Breast epithelium (tissue), 4 donors: ENCODE measurements around the gene SEC11A. TPM values are rescaled to one million over a fixed set of nuclear protein-coding genes. Genes with fewer than 3 reads are reported as not detected.

Experiments used
- DNase-seq, 2 donors: peaks; one replicate each; pipeline ENCODE4 v3.0.0-alpha.2; 2019; ENCODE audit warnings: low spot score in 2 of 2
- H3K27ac ChIP-seq, 2 donors: fragments of 200-600 bp; sonication (generic) in 1 of 2; one replicate each; pipeline ENCODE4 v1.5.1; 2016 to 2019; ENCODE audit warnings: mild to moderate bottlenecking in 1 of 2
- H3K27me3 ChIP-seq, 2 donors: fragments of 200-600 bp; sonication (generic) in 1 of 2; one replicate each; pipeline versions ENCODE4 v1.5.1 to v1.6.0; 2017 to 2019; ENCODE audit warnings: control low read depth in 1 of 2, mild to moderate bottlenecking in 1 of 2
- H3K36me3 ChIP-seq: fragments of 200-600 bp; one replicate; pipeline ENCODE4 v1.5.1; 2019
- H3K4me1 ChIP-seq, 2 donors: fragments of 200-600 bp; sonication (generic); one replicate each; pipeline ENCODE4 v1.5.1; 2016 to 2019; ENCODE audit warnings: control low read depth in 1 of 2
- H3K4me3 ChIP-seq, 3 donors: fragments of 200-600 bp; sonication (generic); 1 replicate in 2 of 3; 2 replicates in 1 of 3; pipeline ENCODE4 v1.5.1; 2016 to 2019; ENCODE audit warnings: mild to moderate bottlenecking in 3 of 3, moderate library complexity in 2 of 3
- H3K9me3 ChIP-seq, 2 donors: fragments of 200-600 bp; sonication (generic) in 1 of 2; one replicate each; pipeline ENCODE4 v1.5.1; 2016 to 2019; ENCODE audit warnings: control low read depth in 1 of 2
- POLR2A ChIP-seq: fragments of 450-650 bp; IDR thresholded peaks from one replicate; pipeline ENCODE4 v1.6.1; 2016; ENCODE audit warnings: antibody characterized with exemption, mild to moderate bottlenecking, moderate library complexity
- POLR2AphosphoS5 ChIP-seq, 3 donors: sonication (generic); formaldehyde crosslinking; IDR thresholded peaks; one replicate each; pipeline ENCODE4 v1.6.1; 2017; ENCODE audit warnings: antibody characterized with exemption in 3 of 3
- intact Hi-C: fragments of 100-400 bp; cut with DNase I; formaldehyde crosslinking; loops from one replicate; pipeline ENCODE4 v1.15.1; 2023; ENCODE audit warnings: low total_unique reads
- total RNA-seq, 3 donors: library from RNA; depleted of rRNA; stranded (reverse); fragments of >200 nt; gene quantifications; one replicate each; pipeline ENCODE4 v1.1.0, GENCODE V29; 2016
- TF ChIP-seq, protein P1 (sequence below), 3 donors: fragments of 450-650 bp; IDR thresholded peaks; one replicate each; pipeline ENCODE4 v1.5.1; 2016 to 2017; ENCODE audit warnings: antibody characterized with exemption in 3 of 3, mild to moderate bottlenecking in 3 of 3, moderate library complexity in 3 of 3

The SEC11A gene
- total RNA-seq, 3 donors from 2014 or later = 121 to 188 (median 122) TPM

DNA sequence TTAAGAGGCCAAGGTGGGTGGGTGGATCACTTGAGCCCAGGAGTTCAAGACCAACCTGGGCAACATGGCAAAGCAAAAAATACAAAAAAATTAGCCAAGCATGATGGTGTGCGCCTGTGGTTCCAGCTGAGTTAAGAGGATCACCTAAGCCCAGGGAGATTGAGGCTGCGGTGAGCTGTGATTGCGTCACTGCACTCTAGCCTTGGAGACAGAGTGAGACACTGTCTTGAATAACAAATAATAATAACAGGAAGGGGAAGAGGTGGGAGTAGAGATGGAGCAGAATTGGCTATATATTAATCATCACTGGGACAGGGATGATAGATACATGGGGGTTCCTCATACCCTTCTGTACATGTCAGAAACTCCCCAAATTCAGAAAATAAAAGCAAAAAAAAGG is 34.1 kb downstream of the SEC11A start:
- no peaks in the 10 kb centered on the region for H3K27me3 ChIP-seq
- no peaks in the 10 kb centered on the region for H3K36me3 ChIP-seq
- no peak for DNase-seq
- TF ChIP-seq POLR2AphosphoS5 (IDR thresholded peaks at IDR 0.05) (no peak), POLR2A (no peak)
- TF ChIP-seq, protein P1, sequence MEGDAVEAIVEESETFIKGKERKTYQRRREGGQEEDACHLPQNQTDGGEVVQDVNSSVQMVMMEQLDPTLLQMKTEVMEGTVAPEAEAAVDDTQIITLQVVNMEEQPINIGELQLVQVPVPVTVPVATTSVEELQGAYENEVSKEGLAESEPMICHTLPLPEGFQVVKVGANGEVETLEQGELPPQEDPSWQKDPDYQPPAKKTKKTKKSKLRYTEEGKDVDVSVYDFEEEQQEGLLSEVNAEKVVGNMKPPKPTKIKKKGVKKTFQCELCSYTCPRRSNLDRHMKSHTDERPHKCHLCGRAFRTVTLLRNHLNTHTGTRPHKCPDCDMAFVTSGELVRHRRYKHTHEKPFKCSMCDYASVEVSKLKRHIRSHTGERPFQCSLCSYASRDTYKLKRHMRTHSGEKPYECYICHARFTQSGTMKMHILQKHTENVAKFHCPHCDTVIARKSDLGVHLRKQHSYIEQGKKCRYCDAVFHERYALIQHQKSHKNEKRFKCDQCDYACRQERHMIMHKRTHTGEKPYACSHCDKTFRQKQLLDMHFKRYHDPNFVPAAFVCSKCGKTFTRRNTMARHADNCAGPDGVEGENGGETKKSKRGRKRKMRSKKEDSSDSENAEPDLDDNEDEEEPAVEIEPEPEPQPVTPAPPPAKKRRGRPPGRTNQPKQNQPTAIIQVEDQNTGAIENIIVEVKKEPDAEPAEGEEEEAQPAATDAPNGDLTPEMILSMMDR (IDR thresholded peaks at IDR 0.05) = no peak
- H3K4me1 ChIP-seq = no peaks in the 10 kb centered on the region
- intact Hi-C loops = no loop called here
- no peaks in the 10 kb centered on the region for H3K9me3 ChIP-seq
- H3K4me3 ChIP-seq = no peak overlapping the region
- no peak overlapping the region for H3K27ac ChIP-seq

DNA sequence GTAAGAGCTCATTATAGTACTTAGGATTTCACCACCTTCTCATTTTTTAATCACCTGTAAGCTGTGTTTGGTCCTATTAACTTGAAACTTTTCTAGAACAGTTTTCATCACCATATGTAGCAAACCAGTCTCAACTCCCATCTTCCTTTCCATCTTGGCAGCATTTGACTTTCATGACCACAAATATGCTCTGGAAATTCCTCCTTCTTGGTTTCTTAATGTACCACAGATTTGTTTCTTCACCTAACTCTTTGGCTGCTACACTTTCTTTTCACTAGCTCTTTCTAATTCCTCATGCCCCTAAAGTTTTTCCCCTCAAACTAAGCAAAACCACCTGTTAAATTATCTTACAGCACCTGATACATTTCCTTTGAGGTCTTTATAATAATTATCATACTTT is 44.7 kb downstream of the SEC11A start:
- Histone ChIP-seq H3K4me1 (peaks cover 0 to 7% of the 10 kb centered on the region in 2 donors), H3K27me3 (no peaks in the 10 kb centered on the region), H3K9me3 (no peaks in the 10 kb centered on the region), H3K36me3 (peaks cover 5% of the 10 kb centered on the region), H3K4me3 (peak overlapping the region in 2 of 3 donors; percentile 31 to 47), H3K27ac (peak overlapping the region; percentile 50 to 82)
- TF ChIP-seq, protein P1 (IDR thresholded peaks at IDR 0.05) = no peak
- TF ChIP-seq POLR2A (no peak), POLR2AphosphoS5 (IDR thresholded peaks at IDR 0.05) (no peak)
- DNase-seq = no peak
- intact Hi-C loops = no loop called here

DNA sequence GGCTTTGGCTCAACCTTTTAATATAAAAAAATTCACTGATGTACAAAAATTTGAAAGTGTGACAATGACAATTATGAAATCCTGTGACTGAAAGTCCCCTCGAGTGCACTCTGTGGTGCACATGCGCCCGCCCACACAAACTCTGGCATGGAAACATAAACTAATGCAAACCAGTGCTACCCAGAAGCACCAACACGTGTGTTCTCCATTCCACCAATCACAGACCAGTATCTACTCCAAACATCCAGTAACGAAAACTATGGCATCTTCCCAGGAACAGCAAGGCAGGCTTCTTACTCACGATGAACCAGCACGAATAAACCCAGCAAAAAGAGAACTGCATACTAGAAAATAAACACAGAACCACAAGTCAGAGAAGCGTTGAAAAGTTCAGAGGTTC is 46.2 kb downstream of the SEC11A start:
- no peak overlapping the region for H3K4me3 ChIP-seq
- intact Hi-C loops = no loop called here
- H3K4me1 ChIP-seq = peaks cover 0 to 7% of the 10 kb centered on the region in 2 donors
- no peaks in the 10 kb centered on the region for H3K36me3 ChIP-seq
- H3K27me3 ChIP-seq = no peaks in the 10 kb centered on the region
- H3K9me3 ChIP-seq = no peaks in the 10 kb centered on the region
- DNase-seq = no peak
- TF ChIP-seq POLR2A = no peak
- no peak for TF ChIP-seq POLR2AphosphoS5 (IDR thresholded peaks at IDR 0.05)
- TF ChIP-seq, protein P1 (IDR thresholded peaks at IDR 0.05) = no peak
- no peak overlapping the region for H3K27ac ChIP-seq

DNA sequence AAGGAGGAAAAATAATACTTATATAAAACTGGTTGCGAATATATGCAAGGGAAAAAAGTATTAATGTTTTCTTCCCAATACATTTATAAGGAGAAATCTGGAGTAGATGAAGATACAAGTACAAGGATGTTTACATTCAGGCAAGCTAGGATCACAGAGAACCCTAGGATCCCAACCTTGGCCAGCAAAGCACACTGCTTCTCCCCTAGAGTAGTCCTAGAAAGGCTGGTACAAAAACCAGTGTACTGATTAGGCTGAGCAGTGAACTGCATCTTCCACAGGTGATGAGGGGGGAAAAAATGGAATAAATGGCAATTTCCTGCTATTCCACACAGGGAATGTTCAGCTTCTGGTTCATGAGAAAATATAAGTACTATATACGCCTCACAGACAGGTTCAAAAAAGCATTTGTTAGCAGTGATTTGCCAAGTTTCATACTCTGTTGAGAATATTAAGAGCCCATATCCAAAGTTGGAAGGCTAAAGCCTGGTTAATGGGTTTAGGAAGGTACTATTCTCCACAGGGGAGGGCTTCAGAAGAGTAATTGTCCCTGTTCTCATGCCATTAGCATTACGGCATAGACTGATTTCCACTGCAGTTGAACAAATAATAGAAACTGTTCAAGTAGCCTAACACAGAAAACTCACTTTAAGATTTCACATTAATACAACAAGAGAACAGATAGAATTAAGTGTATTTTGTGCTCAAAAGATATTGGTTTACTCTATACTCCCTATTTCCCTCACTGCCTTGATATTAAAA is 47.5 kb downstream of the SEC11A start:
- Histone ChIP-seq H3K27me3 (no peaks in the 10 kb centered on the region), H3K36me3 (no peaks in the 10 kb centered on the region), H3K9me3 (no peaks in the 10 kb centered on the region), H3K4me3 (no peak overlapping the region), H3K27ac (no peak overlapping the region), H3K4me1 (peaks cover 0 to 7% of the 10 kb centered on the region in 2 donors)
- DNase-seq = no peak
- TF ChIP-seq POLR2AphosphoS5 (IDR thresholded peaks at IDR 0.05) = no peak
- intact Hi-C loops = no loop called here

DNA sequence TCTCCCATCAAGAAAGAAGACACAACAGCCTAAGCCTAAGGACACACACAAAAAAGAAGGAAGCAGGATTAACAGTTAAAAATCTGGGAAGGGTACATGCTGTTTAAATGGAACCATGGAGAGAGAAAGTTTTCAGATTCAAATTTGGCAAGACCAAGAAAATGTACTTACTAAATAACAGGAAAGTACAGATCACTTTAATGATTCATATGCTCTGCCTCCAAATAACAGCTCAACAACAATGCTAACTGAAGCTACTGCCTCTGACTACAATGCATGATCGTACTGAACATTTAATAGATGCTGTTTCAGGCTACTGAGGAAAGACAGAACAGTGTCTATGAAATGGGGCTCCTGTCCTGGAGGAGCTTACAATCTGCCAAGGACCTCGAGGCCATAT is 49.6 kb downstream of the SEC11A start:
- H3K4me3 ChIP-seq = no peak overlapping the region
- H3K27ac ChIP-seq = no peak overlapping the region
- no peaks in the 10 kb centered on the region for H3K9me3 ChIP-seq
- no peak for TF ChIP-seq POLR2A
- H3K27me3 ChIP-seq = no peaks in the 10 kb centered on the region
- no peak for DNase-seq
- peaks cover 0 to 4% of the 10 kb centered on the region in 2 donors for H3K4me1 ChIP-seq
- intact Hi-C loops = no loop called here
- no peaks in the 10 kb centered on the region for H3K36me3 ChIP-seq

DNA sequence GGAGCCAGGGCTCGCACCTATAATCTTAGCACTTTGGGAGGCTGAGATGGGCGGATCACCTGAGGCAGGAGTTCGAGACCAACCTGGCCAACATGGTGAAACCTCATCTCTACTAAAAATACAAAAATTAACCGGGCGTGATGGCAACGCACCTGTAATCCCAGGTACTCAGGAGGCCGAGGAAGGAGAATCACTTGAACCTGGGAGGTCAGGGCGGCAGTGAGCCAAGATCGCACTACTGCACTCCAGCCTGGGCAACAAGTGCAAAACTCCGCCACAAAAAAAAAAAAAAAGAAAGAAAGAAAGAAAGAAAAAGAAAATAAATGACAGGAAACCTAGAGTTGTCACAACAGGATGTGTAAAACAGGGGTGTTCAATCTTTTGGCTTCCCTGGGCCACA is 54.9 kb downstream of the SEC11A start:
- Histone ChIP-seq H3K36me3 (no peaks in the 10 kb centered on the region), H3K27me3 (no peaks in the 10 kb centered on the region), H3K4me3 (no peak overlapping the region), H3K4me1 (no peaks in the 10 kb centered on the region), H3K9me3 (no peaks in the 10 kb centered on the region), H3K27ac (no peak overlapping the region)
- DNase-seq = no peak
- TF ChIP-seq POLR2AphosphoS5 (IDR thresholded peaks at IDR 0.05) (no peak), POLR2A (no peak)
- TF ChIP-seq, protein P1 (IDR thresholded peaks at IDR 0.05) = no peak
- intact Hi-C loops = no loop called here
